Hepatocyte (in vitro differentiated cells): ENCODE data around the gene FREM1.

ENCODE experiments used
- EZH2 ChIP-seq: fragments of 200-600 bp; sonication (generic); IDR thresholded peaks from 2 replicates; pipeline ENCODE4 v1.6.1; 2016; ENCODE audit warnings: antibody characterized with exemption, mild to moderate bottlenecking, borderline replicate concordance
- EZH2phosphoT487 ChIP-seq: fragments of 200-600 bp; sonication (generic); IDR thresholded peaks from one replicate; pipeline ENCODE4 v1.6.1; 2018; ENCODE audit warnings: antibody characterized with exemption, mild to moderate bottlenecking, low read depth, moderate library complexity; ENCODE audit not compliant: unreplicated experiment, severe bottlenecking
- TF ChIP-seq, protein P1 (sequence below): fragments of 200-600 bp; sonication (generic); IDR thresholded peaks from 2 replicates; pipeline ENCODE4 v1.5.1; 2016; ENCODE audit warnings: antibody characterized with exemption, mild to moderate bottlenecking; ENCODE audit not compliant: poor library complexity

DNA sequence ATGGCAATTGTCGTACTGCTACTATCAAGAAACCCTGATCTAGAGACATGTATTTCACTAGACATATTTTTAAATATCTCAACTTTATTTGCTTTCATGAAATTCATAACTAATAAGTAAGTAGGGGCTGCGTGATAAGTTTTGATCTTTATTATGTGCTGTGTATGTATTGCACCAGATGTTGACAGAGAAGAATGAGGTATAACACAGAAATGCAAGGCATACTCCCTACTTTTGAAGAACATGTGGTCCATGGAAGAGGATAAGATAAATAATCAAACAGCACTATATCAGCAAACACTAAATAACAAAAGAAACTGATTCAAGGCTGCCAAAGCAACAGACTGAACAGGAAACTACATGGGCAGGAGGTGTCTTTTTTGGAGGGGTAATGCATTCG lies 60.9 kb downstream of the FREM1 start:
- TF ChIP-seq EZH2, result no peak
- TF ChIP-seq, protein P1, sequence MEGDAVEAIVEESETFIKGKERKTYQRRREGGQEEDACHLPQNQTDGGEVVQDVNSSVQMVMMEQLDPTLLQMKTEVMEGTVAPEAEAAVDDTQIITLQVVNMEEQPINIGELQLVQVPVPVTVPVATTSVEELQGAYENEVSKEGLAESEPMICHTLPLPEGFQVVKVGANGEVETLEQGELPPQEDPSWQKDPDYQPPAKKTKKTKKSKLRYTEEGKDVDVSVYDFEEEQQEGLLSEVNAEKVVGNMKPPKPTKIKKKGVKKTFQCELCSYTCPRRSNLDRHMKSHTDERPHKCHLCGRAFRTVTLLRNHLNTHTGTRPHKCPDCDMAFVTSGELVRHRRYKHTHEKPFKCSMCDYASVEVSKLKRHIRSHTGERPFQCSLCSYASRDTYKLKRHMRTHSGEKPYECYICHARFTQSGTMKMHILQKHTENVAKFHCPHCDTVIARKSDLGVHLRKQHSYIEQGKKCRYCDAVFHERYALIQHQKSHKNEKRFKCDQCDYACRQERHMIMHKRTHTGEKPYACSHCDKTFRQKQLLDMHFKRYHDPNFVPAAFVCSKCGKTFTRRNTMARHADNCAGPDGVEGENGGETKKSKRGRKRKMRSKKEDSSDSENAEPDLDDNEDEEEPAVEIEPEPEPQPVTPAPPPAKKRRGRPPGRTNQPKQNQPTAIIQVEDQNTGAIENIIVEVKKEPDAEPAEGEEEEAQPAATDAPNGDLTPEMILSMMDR, result no peak
- no peak for TF ChIP-seq EZH2phosphoT487
